IPS-18c (cell line): Measurements from ENCODE around the gene KIF3C.
"Not testable (repeated sequence)": the region's sequence is repeated elsewhere in the genome, so short reads cannot be mapped to it uniquely, and the experiment has no call there.

Experiments used
- H3K4me3 ChIP-seq: 2 replicates; pipeline ENCODE4 v1.7.0; 2013; ENCODE audit warnings: low read depth, mild to moderate bottlenecking, low read length, moderate library complexity; ENCODE audit not compliant: insufficient read depth
- H3K9me3 ChIP-seq: one replicate; pipeline ENCODE4 v1.6.1; 2013; ENCODE audit warnings: mild to moderate bottlenecking, low read length, moderate library complexity; ENCODE audit not compliant: control insufficient read depth, insufficient read depth

KIF3C gene

DNA sequence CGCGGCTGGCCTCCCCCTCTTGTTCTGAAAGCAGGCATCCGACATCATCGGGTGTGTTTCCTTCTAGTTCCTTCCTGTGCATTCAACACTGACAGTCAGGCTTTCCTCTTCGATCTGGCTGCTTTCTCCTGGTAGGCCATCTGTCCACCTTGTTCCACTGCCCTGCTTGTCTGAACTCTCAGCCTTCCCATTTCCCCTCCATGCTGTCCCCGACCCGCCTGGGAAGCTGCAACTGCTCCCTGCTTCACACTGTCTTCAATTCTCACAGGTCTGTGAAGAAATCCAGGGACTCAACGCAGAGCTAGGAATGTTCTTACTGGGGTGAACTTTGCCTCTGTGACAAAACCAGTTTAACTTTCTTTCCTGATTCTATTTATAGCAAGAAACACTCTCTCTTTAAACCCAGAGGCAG, 43.0 kb downstream of the KIF3C start:
- no peaks in the 10 kb centered on the region for H3K9me3 ChIP-seq

DNA sequence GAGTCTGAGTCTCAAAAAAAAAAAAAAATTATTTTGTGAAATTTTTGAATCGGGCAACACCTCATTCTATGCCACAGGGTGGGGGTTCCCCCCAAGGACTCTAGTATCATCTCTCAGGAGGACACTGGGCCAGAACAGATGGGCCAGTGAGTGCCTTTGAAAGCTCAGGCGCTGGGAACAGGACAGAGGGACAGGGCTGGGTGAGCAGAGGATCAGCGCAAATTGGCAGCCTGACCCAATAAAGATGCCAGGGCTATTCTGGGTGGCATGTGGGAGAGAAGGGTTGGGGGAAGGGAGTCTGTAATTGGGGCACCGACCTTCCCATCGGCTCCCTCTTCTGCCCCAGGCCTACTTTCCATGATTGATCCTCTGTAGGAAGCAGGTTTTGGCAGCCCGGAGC, 44.0 kb downstream of the KIF3C start:
- Histone ChIP-seq H3K9me3 (no peaks in the 10 kb centered on the region), H3K4me3 (no peak overlapping the region)

More for the DNA sequence above, 43.0 kb downstream of the KIF3C start:
- H3K4me3 ChIP-seq: no peak overlapping the region

DNA sequence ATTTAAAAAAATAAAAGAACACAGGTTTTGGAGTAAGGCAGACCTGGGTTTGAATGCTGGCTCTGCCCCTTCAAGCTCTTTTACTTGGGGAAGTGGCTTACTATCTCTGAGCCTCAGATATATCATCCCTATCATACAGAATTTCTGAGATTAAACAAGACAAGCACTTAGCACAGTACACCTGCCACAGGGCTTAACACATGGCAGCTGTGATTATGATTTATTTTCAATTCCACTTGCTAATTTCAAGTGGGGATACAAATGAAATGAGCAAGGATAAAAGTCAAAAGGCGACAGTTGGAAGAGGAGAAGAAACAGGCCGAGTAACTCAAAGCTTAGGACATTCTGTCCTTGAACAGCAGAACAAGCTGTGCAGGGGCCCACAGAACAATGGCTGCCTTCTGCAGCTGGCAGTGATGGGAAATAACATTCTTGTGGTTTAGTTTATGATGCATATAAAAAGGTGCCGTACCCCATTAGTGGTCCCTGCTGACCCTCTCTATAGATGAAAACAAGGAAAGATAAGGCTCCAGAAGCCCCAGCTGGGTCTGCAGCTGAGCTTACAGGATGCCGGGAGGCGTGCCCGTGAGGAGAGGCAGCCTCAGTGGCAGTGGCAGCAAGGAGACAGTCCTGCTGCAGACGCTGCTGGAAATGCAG, 45.3 kb downstream of the KIF3C start:
- Histone ChIP-seq H3K9me3 (no peaks in the 10 kb centered on the region), H3K4me3 (no peak overlapping the region)

DNA sequence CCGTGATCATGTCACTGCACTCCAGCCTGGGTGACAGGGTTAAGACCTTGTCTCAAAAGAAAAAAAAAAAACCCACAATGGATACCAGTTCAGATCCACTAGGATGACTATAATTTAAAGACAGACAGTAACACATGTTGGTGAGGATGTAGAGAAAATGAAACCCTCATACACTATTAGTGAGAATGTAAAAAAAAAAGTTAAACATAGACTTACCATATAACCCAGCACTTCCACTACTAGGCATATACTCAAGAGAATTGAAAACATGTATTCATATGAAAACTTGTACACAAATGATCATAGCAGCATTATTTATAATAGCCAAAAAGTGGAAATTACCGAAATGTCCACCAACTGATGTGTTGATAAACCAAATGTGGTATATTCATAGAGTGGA, 48.7 kb downstream of the KIF3C start:
- H3K4me3 ChIP-seq: no peak overlapping the region
- H3K9me3 ChIP-seq: no peaks in the 10 kb centered on the region

DNA sequence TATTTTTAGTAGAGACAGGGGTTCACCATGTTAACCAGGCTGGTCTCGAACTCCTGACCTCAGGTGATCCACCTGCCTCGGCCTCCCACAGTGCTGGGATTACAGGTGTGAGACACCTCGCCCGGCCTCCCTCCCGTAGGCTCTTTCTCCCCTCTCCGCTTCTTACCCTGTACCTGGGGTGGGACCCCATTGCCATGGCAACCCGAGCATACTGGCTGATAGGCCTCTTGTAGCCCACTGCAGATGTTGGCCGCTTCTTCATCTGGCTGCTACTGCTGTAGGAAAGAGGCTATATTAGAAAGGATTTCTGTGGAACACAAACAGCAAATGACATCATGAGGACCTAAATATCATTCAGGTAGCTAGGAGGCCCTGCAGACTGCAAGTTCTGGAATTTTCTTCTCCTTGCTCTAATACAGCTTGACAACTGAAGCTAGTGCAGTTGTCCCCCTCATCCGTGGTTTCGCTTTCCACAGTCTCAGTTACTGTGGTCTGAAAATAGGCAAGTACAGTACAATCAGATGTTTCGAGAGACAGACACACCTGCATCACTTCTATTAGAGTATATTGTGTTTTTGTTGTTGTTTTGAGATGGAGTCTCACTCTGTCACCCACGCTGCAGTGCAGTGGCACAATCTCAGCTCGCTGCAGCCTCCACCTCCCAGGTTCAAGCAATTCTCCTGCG, 52.4 kb downstream of the KIF3C start:
- Histone ChIP-seq H3K4me3 (no peak overlapping the region), H3K9me3 (no peaks in the 10 kb centered on the region)

DNA sequence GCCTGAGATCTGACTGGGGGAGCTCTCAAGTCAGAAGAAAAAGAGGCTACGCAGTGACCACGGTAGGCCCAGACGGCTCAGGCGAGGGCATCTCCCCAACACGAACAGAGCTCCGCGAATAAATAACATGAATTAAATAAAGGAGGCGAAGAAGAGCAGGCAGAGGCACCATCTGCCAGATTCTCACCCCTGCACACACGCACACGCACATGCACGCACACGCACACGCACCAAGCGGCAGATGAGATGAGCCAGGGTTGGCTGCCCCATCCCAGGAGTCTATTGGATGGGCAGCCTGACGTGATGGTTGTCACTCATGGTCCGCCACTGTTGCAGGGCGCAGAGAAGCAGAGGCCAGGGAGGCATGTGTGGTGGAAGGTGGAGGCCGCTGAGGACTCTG, 53.6 kb downstream of the KIF3C start:
- no peak overlapping the region for H3K4me3 ChIP-seq
- no peaks in the 10 kb centered on the region for H3K9me3 ChIP-seq

DNA sequence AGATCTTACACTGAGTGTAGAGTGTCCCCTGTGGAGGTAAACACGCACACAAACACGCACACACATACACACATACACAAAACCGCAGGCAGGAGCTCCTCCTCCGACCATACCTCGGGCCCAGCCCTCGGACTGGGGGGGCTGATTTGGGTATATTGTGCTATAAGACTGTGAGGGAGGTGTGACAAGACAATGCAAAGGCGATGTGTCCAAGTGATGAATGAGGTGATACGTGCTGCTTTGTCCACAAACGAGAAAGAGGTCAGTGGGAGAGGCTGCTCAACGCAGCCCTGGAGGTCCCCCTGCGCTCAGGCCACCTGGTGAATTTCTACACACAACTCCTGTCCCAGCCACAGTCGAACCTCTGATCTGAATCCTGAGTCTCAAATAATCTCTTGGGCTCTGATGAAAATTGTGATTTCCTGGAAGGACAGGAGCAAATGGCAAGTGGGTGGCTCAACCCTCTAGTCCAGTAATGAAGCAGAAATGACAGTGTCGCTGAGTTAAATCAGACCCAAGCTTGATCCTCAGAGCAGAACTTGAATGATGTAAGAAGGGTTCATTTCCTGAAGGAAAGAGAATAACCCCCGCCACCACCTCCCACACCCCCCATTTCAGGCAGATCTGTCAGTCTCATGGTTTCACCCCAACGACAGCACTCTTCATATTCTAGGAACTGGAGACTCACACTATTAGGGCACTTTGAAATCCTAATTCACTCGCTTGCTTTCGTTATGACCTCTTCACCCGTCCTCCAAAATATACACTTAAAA, 55.1 kb downstream of the KIF3C start:
- Histone ChIP-seq H3K4me3 (no peak overlapping the region), H3K9me3 (no peaks in the 10 kb centered on the region)

DNA sequence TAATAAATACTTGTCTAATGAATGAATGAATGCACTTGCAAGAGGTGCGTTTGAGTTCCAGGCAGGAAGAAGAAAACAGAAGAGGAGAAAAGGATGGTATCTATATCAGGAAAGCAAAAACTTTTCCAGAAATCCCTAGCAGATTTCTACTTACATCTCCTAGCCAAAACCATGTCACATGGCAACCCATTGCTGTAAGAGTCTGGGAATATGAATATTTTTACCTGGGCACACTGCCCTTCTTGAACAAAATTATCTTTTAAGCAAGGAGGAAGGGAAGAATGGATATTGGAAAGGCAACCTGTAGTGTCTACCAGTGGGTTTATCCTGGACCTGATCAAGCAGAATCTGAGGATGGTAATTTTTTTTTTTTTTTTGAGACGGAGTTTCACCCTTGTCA, 59.8 kb downstream of the KIF3C start:
- H3K9me3 ChIP-seq: no peaks in the 10 kb centered on the region
- H3K4me3 ChIP-seq: no peak overlapping the region

DNA sequence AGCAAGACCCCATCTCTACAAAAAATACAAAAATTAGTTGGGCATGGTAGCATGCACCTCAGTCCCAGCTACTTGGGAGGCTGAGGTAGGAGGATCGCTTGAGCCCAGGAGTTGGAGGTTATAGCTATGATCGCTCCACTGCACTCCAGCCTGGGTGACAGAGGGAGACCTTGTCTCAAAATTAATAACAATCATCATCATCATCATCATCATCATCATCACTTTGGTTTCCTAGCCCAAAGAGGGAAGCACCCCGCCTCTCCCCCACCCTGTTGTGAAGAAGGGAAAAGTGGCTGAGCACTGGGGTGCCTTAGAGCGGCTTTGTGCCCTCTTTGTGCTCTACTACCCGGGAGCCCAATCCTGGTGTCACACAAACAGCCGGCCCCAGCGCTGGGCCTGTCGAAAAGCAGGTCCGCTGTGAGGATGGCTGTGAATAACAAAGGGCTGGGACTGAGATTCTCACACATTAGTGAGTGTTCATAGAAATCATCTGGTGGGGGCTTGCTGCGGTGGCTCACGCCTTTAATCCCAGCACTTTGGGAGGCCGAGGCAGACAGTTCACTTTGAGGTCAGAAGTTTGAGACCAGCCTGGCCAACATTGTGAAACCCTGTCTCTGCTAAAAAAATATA, 61.4 kb downstream of the KIF3C start:
- Histone ChIP-seq H3K4me3 (no peak overlapping the region), H3K9me3 (no peaks in the 10 kb centered on the region)

DNA sequence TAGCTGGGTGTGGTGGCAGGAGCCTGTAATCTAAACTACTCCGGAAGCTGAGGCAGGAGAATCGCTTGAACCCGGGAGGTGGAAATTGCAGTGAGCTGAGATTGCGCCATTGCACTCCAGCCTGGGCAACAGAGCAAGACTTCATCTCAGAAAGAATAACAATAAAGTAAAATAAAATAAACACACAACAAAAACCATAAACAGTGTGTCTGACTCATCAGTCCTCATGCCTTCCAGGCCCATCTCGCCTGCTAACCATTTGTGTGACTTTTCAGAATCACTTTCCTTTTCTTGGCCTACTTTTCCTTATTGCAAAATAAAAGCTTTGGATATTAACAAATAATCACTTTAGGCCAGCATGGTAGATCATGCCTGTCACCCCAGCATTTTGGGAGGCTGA, 62.0 kb downstream of the KIF3C start:
- Histone ChIP-seq H3K4me3 (no peak overlapping the region), H3K9me3 (no peaks in the 10 kb centered on the region)

DNA sequence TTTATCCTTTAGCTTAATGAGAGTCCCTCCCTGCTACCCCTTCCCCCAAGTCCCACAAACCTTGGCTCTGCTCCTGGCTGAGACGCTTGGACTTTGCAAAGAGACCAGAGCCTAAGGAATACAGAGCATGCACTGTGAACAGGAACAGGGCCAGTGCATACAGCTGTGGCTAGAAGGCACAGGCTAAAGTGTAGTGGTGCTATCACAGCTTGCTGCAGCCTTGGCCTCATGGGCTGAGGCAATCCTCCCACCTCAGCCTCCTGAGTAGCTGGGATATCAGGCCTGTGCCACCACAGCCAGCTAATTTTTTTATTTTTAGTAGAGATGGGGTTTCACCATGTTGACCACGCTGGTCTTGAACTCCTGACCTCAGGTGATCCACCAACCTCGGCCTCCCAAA, 64.5 kb downstream of the KIF3C start:
- Histone ChIP-seq H3K9me3 (no peaks in the 10 kb centered on the region), H3K4me3 (no peak overlapping the region)

DNA sequence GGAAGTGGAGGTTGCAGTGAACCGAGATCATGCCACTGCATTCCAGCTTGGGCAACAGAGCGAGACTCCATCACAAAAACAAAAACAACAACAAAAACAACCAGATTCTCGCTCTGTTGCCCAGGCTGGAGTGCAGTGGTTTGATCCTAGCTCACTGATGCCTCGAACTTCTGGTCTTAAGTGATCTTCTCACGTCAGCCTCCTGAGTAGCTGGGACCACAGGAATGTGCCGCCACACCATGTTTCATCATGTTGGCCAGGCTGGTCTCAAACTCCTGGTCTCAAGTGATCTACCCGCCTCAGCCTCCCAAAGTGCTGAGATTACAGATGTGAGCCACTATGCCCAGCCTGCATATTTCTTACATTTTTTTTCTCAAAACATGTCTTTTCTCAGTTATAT, 64.9 kb downstream of the KIF3C start:
- not testable (repeated sequence) for H3K4me3 ChIP-seq, H3K9me3 ChIP-seq

DNA sequence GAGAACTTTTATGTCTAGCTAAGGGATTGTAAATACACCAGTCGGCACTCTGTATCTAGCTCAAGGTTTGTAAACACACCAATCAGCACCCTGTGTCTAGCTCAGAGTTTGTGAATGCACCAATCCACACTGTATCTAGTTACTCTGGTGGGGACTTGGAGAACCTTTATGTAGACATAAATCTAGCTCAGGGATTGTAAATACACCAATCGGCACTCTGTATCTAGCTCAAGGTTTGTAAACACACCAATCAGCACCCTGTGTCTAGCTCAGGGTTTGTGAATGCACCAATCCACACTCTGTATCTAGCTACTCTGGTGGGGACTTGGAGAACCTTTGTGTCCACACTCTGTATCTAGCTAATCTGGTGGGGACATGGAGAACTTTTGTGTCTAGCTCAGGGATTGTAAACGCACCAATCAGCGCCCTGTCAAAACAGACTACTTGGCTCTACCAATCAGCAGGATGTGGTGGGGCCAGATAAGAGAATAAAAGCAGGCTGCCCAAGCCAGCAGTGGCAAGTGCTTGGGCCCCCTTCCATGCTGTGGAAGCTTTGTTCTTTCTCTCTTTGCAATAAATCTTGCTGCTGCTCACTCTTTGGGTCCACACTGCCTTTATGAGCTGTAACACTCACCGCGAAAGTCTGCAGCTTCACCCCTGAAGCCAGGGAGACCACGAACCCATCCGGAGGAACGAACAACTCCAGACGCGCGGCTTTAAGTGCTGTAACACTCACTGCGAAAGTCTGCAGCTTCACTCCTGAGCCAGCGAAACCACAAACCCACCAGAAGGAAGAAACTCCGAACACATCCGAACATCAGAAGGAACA, 66.1 kb downstream of the KIF3C start:
- H3K4me3 ChIP-seq, H3K9me3 ChIP-seq: not testable (repeated sequence)

DNA sequence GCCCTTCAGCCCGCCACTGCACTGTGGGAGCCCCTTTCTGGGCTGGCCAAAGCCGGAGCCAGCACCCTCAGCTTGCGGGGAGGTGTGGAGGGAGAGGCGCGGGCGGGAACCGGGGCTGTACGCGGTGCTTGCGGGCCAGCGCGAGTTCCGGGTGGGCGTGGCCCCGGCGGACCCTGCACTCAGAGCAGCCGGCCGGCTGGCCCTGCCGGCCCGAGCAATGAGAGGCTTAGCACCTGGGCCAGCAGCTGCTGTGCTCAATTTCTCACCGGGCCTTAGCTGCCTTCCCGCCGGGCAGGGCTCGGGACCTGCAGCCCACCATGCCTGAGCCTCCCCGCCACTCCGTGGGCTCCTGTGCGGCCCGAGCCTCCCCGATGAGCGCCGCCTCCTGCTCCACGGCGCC, 66.9 kb downstream of the KIF3C start:
- H3K4me3 ChIP-seq, H3K9me3 ChIP-seq: not testable (repeated sequence)

DNA sequence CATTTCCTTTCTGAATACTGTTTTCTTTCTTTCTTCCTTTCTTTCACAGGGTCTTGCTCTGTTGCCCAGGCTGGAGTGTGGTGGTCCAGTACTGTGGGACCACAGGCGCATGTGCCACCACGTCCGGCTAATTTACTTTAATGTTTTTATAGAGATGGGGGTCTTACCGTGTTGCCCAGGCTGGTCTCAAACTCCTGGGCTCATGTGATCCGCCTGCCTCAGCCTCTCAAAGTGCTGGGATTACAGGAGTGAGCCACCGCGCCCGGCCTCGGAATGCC, 68.7 kb downstream of the KIF3C start:
- H3K9me3 ChIP-seq, H3K4me3 ChIP-seq: not testable (repeated sequence)

DNA sequence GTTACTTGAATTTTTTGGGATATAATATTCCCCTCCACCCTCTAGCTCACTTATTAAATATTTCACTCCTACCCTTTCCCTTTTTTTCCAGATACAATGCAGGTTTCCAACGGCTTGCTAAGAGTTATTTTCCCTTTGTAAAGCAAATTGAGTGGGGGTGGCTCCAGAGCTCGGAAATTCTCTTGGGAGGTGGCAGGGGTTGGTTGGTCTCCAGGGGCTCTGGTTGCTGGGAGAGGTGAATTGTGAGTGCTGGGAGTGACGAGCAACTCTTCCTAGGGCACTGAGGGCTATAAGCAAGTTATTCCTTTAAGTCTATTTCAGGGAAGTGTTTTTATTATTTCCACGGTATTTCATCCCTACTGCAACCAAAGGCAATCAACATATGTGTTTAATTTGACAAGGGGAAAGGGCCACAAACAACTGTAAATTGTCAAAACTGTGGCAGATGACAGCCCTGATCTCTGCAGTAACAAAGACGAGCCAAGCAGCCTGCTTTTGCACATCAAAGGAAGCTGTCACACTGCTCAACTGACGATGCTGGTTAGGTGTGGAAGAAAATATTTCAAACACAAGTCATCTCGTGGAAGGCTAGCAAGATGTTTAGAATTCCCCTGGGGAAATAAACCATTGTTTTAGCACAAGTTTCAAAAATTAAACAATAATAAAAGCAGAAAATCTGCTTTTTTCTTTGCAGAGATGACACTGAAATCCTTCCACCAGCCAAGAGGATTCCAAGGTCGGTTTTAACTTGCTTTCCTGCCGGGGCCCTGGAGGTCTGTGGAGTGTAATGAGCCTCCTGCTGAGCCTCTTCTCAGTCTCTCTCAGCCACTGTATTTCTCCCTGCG, 69.2 kb downstream of the KIF3C start:
- H3K4me3 ChIP-seq: no peak overlapping the region
- H3K9me3 ChIP-seq: no peaks in the 10 kb centered on the region

DNA sequence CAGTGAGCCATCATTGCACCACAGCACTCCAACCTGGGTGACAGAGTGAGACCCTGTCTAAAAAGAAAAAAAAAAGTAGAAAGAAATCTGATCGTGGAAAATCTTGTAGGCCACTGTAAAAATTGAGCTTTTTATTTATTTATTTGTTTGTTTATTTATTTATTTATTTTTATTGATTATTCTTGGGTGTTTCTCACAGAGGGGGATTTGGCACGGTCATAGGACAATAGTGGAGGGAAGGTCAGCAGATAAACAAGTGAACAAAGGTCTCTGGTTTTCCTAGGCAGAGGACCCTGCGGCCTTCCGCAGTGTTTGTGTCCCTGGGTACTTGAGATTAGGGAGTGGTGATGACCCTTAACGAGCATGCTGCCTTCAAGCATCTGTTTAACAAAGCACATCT, 72.7 kb downstream of the KIF3C start:
- not testable (repeated sequence) for H3K9me3 ChIP-seq, H3K4me3 ChIP-seq
